Myocyte (in vitro differentiated cells): Measurements from ENCODE around the gene MLLT1. TPM values are rescaled to one million over a fixed set of nuclear protein-coding genes. Genes with fewer than 3 reads are reported as not detected.

ENCODE experiments used
- DNase-seq: peaks from one replicate; pipeline ENCODE4 v3.0.0-alpha.2; 2012; ENCODE audit warnings: low read depth
- total RNA-seq: library from RNA; depleted of rRNA; stranded (reverse); fragments of >200 nt; gene quantifications from 2 replicates; pipeline ENCODE4 v1.2.3, GENCODE V29; 2014

Gene MLLT1
- total RNA-seq, 1 donor from 2014 or later: 16.9 TPM

DNA sequence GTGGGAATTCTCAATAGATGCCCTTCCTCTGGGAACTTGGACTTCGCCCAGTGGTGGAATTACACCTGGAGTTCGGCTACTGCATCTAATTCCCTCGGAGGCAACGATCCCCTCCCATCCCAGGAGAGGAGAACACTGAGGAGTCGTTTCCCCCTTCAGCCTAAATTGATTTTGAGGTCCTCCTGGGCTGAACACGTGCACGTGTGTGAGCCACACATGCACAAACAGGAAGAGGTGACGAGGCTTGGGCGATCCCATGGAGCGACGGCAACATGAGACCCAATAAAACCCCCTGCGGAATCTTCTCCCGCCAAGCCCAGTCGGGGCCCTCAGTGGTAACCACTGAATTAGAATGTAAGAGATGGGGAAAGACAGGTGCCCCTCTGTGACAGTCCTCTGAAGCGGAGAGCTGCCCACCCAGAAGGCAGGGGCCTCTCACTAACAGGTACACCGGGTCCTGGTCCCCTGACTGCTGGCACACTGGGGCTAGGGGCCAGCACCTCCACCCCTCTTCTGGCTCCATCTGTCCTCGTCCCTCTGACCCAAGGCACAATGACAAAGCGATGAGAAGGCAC is 4.5 kb downstream of the MLLT1 start:
- DNase-seq: no peak

DNA sequence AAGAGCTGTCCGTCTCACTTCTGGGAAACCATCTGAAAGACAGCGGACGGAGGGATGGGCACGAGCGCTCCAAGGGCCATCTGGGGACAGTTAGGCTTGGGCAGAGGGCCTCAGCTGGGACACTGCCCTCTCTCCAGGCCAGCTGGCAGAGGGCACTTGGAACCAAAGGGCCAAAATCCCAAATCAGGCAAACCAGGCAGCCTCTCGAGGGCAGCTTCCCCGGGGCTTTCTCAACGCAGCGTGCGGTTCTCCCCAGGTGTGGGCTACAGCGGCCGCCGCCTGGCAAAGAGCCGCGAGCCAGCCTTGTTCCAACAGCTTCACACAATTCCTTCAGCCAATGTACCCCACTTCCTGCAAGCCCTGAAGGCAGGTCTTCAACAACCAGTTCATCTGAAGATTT is 5.0 kb downstream of the MLLT1 start:
- no peak for DNase-seq

DNA sequence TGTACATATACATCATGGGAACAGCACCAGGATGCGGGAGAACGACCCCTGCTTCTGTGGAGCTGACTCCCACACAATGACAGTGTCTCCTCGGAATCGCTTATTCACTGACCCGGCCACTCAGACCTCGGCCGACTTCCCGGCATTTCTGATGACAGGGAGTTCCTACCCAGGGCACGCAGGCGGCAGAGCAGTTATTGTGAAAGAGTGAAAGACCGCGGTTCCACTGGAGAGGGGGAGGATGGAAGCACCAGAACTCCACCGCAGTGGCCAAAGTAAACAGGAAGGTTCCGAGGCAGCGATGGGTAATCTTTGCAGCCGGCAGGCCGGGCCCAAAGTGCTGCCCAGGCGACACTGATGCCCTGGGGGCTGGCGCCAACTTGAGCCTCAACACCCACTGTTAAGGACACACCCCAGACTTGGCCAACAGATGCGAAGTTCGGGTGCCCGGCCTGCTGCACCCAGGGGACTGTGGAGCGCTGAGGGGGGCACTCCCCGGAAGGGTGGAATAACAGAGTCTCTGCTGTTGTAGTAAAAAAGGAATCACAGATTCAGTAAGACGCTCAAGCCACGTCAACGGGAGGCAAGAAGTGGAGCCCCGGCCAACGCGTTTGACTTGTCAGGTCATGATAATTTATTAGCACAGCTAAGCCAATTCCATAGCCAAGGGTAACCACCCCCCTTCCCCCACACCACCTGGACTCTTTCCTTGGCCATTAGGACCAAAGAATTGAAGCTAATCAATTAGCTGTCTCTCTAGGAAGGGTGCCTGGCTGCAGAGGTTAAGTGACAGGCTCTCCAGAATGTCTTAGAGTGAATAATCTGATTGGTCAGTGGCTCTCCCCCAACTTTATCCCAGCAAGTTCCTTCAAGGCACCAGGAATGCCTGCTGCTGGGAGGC is 5.8 kb downstream of the MLLT1 start:
- DNase-seq: peak; percentile 79

DNA sequence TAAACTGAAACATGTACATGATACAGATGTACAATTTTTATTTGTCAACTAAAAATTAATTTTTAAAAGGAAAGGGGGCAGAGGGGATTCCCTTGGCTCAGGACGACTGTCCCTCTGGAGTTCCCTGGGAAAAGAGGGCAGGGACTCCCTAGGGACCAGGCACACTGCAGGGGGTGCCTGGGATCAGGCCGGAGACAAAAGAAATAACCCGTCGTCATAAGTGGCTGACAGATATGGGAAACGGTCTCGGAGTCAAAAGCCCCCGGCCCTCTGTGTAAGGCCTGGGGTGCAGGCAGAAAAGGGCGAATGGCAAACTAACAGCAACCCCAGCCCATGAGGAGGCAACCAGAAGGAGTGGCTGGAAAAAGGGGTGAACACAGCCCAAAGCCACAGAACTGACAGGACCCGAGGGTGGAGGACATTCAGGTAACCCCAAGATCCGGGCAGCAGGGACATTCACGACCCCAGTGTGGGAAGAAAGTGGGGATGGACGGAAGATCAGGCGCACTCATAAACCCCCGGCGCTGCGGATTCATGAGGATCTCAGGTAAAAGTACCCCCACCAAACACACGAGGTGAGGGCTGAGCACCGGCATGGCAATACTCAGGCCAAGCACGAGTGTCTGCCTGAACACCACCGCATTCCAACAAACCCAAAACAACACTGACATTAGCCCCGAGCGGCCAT is 6.7 kb downstream of the MLLT1 start:
- DNase-seq: no peak

DNA sequence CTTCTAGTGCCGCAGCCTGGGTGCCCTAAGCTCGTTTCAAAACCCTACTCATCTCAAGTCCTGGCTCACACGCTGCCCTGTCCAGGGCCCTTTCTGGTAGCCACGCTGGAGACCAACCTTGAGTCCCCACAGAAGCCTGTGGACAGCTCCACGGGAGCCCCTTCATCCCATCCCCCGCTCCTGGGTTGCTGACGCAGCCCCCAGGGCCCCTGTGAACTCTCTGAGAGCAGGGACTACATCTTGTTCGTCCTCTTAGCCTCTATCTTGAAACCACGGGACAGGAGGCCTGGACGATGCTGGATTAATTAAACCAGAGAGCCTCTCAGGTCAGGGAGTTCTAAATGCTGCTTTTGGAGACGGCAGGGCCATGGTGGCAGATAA is 7.4 kb downstream of the MLLT1 start:
- DNase-seq: no peak

DNA sequence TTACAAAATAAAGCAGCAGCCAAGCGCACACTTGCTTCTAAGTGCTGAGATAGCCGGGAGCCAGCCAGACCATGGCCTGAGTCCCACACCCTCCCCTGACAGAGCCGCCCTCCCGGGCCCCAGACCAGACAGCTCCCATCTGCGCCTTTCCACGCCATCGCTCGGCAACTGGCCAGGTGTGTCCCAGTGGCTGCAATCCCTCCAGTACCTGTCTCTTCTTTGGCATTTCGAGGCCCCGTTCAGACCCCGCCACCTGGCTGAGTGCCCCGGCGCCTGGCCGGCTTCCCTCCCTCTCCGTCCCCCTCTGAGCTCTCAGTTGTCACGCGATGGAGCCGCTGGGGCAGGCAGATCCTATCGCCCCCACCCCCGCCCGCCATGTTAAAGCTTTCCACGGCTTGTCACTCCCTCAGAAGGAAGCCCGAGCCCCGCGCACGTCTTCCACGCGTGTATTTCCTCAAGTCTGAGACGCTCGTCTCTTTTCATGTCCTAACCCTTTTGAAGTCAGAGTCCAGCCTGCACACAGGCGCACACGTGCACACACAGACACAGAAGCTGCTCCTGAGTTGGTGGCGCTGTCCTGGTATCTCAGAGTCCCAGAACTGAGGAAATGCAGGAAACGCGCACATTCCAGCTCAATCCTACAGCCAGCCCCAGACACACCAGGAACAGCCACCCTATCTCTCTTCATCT is 7.9 kb downstream of the MLLT1 start:
- peak; percentile 66 for DNase-seq

DNA sequence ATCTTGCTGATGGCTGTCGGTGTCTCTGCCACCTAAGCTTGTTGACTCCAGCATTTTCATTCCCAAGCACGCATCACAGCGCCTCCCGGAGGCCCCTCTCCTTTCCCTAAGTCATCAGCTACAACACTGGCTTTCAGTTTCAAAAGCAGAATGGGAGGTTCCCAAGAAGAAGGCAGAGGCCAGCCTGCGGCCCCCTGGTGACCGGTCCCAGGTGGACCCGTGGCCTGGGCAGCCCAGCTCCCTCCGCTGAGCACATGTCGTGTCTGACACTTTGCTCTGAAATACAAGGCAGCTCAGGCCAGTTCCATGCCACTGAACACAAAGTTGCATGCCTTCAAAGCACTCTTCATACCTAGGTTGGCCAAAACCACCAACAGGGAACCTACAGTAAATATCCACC is 8.5 kb downstream of the MLLT1 start:
- DNase-seq: no peak

DNA sequence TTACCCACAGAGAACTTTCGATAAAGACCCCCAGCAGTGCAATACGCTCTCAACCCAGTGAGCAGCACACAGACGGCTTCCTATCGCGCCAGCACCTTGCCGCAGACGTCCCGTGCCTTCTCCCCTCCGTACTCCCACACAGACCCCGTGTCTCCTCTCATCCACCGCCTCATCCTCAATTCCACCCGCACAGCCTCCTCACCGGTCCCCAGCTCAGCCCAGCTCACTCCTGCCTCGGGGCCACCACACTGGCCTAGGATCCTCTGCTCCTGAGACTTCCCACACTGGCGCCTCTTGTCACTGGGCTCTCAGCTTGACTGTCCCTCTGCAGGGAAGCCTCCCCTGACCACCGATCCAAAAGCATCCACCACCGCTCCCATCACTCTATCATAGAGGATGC is 9.0 kb downstream of the MLLT1 start:
- no peak for DNase-seq

DNA sequence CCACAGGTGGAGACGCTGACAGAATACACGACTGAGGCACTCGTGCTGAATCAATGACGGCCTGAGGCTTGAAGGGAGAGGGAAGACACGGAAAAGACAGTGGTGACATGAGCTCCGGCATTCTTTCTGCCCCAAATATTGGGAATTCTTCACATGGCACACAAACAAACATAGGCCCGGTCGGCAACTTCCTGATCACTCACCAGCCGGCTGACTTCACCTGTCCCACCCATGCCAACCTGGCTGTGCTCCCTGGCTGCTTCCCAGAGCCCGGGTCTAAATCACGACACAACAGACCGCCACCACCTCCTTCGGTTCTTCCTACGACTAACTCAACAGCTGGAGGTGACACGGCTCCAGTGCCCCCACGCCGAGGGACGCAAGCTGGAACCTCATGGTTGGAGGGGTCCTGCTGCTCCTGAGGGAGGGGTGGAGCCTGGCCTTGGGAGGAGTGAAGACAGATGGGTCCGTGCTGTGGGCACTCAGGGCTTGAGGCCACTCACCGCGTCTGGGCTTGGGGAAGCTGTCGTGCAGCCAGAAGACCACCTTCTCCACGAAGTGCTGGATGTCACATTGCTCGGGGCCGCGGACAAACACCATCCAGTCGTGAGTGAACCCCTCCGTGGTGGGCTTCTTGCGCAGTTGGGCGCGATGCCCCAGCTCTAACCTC is 9.6 kb downstream of the MLLT1 start:
- DNase-seq: no peak

DNA sequence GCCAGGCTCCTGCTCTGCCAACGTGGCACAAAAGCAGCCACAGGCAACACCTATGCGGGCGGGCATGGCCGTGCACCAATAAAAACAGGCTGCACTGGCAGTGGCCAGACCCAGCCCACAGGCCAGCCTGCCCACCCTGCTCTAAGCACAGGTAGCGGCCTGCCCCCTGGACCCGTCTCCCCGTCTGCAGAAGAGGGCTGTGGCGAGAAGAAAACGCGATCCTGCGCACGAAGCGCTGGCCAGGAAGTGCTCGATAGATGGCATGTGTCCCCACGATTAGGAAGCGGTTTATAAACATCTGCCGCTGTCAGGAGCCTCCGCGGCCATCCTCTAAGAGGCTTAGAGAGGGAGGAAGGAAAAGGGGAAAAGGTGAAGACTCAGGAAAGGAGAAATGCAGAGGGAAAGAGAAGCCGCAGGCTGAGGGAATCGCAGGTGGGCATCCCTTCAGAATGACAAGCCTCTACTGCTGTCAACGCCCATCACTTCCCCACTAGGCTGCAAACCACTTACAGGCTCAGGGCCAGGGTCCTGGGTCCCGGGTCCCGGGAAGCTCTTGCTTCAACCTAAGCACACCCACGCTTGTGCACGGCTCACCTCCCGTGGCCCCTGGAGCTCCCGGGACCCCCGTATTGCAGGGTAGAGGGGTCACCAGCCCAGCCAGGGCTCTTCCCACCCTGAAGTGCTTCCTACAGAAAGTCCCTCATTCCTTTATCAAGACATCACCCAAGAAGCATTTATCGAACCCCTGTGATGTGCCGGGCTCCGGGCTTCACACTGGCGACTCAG is 10.5 kb downstream of the MLLT1 start:
- DNase-seq: no peak

DNA sequence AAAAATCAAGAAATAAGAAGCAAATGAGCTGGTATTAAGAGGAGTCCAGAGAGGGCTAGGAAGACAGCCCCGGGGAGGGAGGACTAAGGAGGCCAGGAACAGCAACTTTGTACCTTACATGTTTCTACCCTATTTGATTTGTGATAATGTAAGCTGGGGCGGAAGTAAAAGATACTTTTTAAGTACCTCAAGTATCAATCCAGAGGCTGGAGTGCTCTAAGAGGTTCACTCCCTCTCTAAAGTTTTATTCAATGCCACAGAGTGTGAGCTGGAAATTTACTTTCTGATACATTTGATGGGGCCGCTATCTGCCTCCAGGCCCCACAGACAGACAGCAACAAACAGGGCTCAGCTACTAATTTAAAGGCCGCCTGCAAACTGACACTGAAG is 11.4 kb downstream of the MLLT1 start:
- DNase-seq: no peak

DNA sequence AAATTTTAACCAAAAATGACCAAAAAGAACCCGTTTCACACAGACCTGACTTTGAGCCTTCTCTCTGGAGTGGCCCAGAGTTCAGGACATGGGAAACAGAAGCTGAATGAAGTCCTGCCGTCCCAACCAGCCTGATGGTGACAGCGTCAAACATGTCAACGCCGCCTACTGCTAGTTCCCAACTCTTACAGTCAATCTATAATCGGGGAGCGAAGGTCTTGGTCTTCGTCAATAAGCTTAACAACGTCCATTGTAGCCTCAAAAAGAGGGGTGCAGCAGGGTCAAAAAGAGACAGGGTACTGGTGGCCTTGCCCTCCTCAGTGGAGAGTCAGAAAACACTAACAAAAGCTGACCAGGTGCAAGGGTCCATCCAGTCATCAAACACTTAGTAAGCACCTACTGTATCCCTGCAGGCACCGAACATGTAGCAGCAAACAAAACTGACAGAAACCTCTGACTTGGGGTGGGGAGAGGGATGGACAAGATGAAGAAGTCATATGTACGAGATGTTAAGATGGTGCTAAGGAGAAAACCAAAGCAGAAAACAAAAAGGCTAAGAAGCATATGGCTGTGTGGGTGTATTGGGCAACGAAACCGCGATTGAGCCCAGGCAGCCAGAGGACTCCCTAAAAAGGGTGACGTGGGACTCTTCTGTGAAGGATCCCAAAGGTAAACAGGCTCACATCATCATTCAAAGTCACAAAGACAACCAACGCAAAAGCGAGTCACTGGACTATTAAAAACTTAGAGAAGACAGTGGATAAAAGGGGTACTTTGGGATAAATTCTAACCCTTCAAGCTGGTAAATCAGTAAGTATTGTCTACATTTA is 12.0 kb downstream of the MLLT1 start:
- no peak for DNase-seq

DNA sequence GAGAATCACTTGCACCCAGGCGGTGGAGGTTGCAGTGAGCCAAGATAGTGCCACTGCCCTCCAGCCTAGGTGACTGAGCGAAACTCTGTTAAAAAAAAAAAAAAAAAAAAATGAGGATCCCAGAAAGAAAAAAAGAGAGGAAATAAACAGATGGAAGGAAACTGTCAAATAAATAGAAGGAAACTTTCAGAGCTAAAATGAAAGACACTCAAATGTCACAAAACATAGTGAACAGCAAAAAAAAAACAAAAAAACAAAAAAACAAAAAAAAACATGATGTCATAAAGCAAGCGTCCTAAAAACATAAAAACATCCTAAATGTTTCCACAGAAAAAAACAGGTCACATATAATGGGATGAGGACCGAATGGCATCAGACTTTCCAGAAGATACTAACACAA is 15.0 kb downstream of the MLLT1 start:
- DNase-seq: no peak

DNA sequence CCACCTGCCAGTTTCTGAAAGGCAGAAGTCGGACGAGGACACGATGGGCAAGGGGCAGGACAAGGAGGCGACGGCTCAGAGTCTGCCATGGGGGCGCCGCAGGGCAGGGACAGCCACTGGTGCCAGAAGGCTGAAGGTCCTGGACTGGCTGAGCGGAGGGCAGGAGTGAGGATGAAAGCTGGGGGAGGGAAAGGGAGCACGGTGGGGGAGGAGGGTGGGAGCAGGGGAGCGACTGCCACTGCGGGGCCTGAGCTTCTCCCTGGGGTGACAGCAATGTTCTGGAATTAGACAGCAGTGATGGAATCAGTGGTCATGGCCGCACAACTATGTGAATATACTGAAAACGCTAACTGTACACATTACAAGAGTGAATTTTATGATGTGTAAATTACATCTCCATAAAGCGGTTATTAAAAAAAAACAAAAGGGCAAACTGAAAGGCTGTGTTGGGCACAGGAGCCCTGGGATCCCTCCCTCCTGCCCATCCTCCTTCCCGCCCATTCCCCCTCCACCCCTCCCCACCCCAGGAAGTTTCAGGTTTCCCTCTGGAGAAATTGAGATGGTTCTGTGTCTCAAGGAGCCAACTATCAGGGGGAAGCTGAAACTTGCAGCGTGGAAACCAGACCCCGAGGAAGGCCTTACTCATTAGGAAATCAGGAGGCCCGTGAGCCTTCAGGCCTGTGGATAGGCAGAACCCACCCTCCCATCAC is 15.9 kb downstream of the MLLT1 start:
- peak; percentile 49 for DNase-seq

DNA sequence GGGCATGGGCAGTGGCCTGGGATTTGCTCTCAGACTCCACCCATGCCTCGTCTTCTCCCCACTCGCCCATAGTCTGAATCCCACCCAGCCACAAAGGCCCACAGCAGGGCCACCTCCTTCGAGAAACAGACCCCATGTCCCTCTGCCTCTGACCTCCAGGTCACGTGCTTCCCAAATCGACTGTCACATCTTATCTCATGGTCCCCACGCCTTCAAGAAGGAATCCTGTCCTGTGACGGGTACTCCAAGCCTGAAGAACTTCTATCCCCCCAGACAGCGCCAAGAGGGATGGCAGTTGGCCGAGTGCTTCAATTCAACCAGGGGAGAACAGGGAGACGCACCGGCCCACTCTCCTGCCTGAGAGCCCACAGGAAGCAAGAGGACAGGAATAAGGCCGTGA is 16.5 kb downstream of the MLLT1 start:
- no peak for DNase-seq

DNA sequence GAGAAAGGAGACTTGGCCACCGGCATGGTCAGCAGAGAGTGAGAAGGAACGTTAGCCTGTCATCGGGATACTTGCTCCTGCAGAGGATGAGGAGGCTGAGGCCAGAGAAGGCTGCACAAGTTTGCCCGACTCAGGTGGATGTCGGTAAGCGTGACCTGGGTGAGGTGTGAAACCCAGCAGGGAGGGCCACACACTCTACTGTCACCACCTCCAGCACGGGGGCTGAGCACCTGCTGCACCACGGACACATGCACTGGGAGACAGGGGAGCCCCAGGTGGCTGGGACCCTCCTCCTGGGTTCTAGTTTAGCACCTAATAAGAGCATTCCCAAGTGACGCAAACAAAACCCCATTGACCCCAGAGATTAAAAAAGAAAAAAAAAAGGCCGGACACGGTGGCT is 17.3 kb downstream of the MLLT1 start:
- DNase-seq: no peak

DNA sequence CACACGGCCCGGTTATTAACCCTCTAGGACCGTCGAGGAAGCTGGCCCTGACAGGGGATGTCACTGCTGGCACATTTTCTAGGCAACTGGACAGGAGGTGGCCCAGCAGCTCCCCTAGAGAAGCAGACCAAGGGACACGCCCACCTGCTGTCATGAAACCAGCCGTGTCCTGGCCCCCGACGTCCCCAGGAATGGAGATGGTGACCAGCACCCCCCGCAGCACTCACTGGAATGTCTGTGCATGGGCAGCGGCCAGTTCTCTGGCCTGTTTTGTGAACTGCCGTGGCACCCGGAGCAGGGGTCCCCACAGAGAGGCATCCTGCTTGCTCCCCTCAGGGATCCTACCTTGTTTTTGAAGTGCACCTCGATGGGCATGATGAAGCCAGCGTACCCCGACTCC is 17.9 kb downstream of the MLLT1 start:
- DNase-seq: no peak

DNA sequence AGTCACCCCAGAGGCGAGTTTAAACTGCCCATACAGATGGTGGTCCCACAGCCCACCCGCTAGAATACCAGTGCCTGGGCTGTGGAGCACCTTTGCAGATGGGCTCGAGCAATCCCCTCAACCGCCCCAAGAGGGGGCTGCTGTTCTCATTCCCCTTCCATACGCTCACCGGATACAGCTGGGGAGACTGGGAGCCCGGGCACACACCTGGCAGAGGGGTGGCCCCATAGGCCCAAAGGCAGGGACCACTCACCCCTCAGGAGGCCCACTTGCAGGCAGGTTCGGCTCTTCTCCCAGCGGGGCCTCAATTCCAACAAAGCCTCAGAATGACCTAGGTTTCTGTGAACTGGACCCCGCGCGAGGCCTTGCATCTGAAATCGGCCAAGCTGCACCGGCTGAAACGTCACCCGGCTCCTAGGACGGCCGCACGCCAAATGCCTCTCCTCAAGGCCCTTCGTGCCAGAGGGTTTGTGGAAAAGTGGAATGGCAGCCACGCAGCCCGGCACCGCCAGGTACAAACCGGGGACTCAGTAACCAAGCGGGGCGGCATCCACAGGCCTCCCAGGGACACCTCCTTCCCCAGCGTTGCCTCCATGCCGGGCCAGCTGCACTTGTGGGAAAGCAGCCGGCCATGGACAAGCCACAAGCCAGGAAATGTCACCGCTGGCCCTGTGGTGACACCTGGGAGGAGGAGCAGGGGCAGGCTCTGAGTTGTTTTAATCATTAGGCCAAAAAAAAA is 18.7 kb downstream of the MLLT1 start:
- peak; percentile 28 for DNase-seq
